HepG2 (cell line): ENCODE measurements around the gene TMEM95. TPM values are rescaled to one million over a fixed set of nuclear protein-coding genes. Genes with fewer than 3 reads are reported as not detected.

ENCODE experiments used
- ARID2 ChIP-seq: sonication (generic); formaldehyde crosslinking; IDR thresholded peaks from 2 replicates; pipeline ENCODE4 v1.8.1; 2022; ENCODE audit warnings: mild to moderate bottlenecking, missing genetic modification reagents, borderline replicate concordance
- BCL3 ChIP-seq: sonication (generic); formaldehyde crosslinking; IDR thresholded peaks from 2 replicates; pipeline ENCODE4 v1.5.1; 2020; ENCODE audit warnings: mild to moderate bottlenecking, missing genetic modification reagents, moderate library complexity
- DZIP1 ChIP-seq: sonication (generic); formaldehyde crosslinking; IDR thresholded peaks from 2 replicates; pipeline ENCODE4 v1.5.0; 2020; ENCODE audit warnings: mild to moderate bottlenecking, missing genetic modification reagents
- ELF4 ChIP-seq: sonication (generic); formaldehyde crosslinking; IDR thresholded peaks from 2 replicates; pipeline ENCODE4 v1.5.0; 2020; ENCODE audit warnings: missing genetic modification reagents, mild to moderate bottlenecking, moderate library complexity, borderline replicate concordance
- MXD3 ChIP-seq: IDR thresholded peaks from 2 replicates; pipeline ENCODE4 v1.6.1; 2016; ENCODE audit warnings: mild to moderate bottlenecking, missing biosample characterization, missing genetic modification reagents
- NCOA2 ChIP-seq: sonication (generic); formaldehyde crosslinking; IDR thresholded peaks from 2 replicates; pipeline ENCODE4 v1.8.0; 2022; ENCODE audit warnings: inconsistent platforms
- NFE2L2 ChIP-seq: fragments of 150-350 bp; IDR thresholded peaks from 2 replicates; pipeline ENCODE4 v1.6.1; 2014; ENCODE audit warnings: low read length
- POLR2A ChIP-seq, 2 experiments: IDR thresholded peaks; 2 replicates each; pipeline ENCODE4 v1.6.1; 2011; ENCODE audit warnings: low read depth in 2 of 2, low read length in 2 of 2, mild to moderate bottlenecking in 1 of 2, moderate library complexity in 1 of 2; ENCODE audit not compliant: insufficient read depth in 1 of 2
- SCMH1 ChIP-seq: sonication (generic); formaldehyde crosslinking; IDR thresholded peaks from 2 replicates; pipeline ENCODE4 v1.9.0; 2021; ENCODE audit warnings: missing genetic modification reagents, mild to moderate bottlenecking, borderline replicate concordance
- SRSF1 ChIP-seq: fragments of 200-400 bp; formaldehyde crosslinking; optimal IDR thresholded peaks from 2 replicates; pipeline ENCODE3; 2017; ENCODE audit warnings: mild to moderate bottlenecking, low read depth, low read length, moderate library complexity
- THAP11 ChIP-seq: IDR thresholded peaks from 2 replicates; pipeline ENCODE4 v1.6.1; 2016; ENCODE audit warnings: missing biosample characterization, missing genetic modification reagents
- XBP1 ChIP-seq: sonication (generic); formaldehyde crosslinking; IDR thresholded peaks from 2 replicates; pipeline ENCODE4 v1.5.0; 2020; ENCODE audit warnings: missing genetic modification reagents
- YEATS4 ChIP-seq: sonication (generic); formaldehyde crosslinking; IDR thresholded peaks from 2 replicates; pipeline ENCODE4 v1.4.0; 2020; ENCODE audit warnings: missing genetic modification reagents, borderline replicate concordance
- ZBTB40 ChIP-seq, 2 experiments: fragments of 450-650 bp in 1 of 2; sonication (generic) in 1 of 2; formaldehyde crosslinking in 1 of 2; IDR thresholded peaks; 2 replicates each; pipeline versions ENCODE4 v1.6.1 to v1.8.0; 2016 to 2022; ENCODE audit warnings: antibody characterized with exemption in 1 of 2, mild to moderate bottlenecking in 1 of 2, missing genetic modification reagents in 1 of 2
- ZNF12 ChIP-seq: sonication (generic); formaldehyde crosslinking; IDR thresholded peaks from 2 replicates; pipeline ENCODE4 v1.5.0; 2020; ENCODE audit warnings: missing genetic modification reagents
- ZNF709 ChIP-seq: sonication (generic); formaldehyde crosslinking; IDR thresholded peaks from 2 replicates; pipeline ENCODE4 v1.5.0; 2020; ENCODE audit warnings: mild to moderate bottlenecking, missing genetic modification reagents
- polyA plus RNA-seq, 8 experiments: library from polyadenylated mRNA; depleted of rRNA in 3 of 8; stranded (reverse) in 7 of 8; unstranded in 1 of 8; fragments of >200 nt; fragmentation: Illumina TruSeq in 4 of 8; extraction: Trizol in 4 of 8; gene quantifications; 2 replicates each; pipeline versions ENCODE4 v1.2.1 to v1.2.3, GENCODE V29; 2011 to 2016; ENCODE audit warnings: low read depth in 4 of 8, missing spikeins in 1 of 8, mixed read lengths in 1 of 8; ENCODE audit not compliant: insufficient read depth in 1 of 8
- total RNA-seq, 5 experiments: library from RNA; depleted of rRNA; stranded (reverse); fragments of >200 nt; fragmentation: Illumina TruSeq; extraction: Trizol; gene quantifications; 2 replicates each; pipeline ENCODE4 v1.2.3, GENCODE V29; 2016; ENCODE audit warnings: low read depth in 1 of 5

TMEM95 gene
- total and polyA plus RNA-seq, 2 of the 13 experiments (the other 11 are each of a cell fraction or from before 2014, with no cell fraction given) = not detected

GRCh38 chr17:7329997-7330637, 24.8 kb upstream of the TMEM95 start (continued):
- no peak for TF ChIP-seq SCMH1 (CRISPR knock-in tag)
- no peak for TF ChIP-seq NFE2L2
- TF ChIP-seq ZBTB40 (IDR thresholded peaks at IDR 0.05) = no peak
- 0 out of 2 replicates have a peak, but pooled peaks have one; percentile 7 for TF ChIP-seq ZBTB40 (CRISPR knock-in tag; IDR thresholded peaks at IDR 0.05)
- peak in 1 of 2 experiments; percentile 54; a peak in 2 of 4 replicates for TF ChIP-seq POLR2A (IDR thresholded peaks at IDR 0.05; ENCODE audit: insufficient read depth in 1 of 2, low read depth in 2 of 2, low read length in 2 of 2)
- TF ChIP-seq YEATS4 = 0 out of 2 replicates have a peak, but pooled peaks have one; percentile 7
- no peak for TF ChIP-seq MXD3 (CRISPR knock-in tag)
- TF ChIP-seq BCL3 (CRISPR knock-in tag) = no peak
- peak; percentile 46; the same call in 1 of the 2 replicates for TF ChIP-seq ZNF709 (CRISPR knock-in tag)
- TF ChIP-seq NCOA2 (CRISPR knock-in tag) = no peak
- no peak for TF ChIP-seq ELF4 (CRISPR knock-in tag)
- no peak for TF ChIP-seq THAP11 (CRISPR knock-in tag)
- peak; percentile 68; the same call in 1 of the 2 replicates for TF ChIP-seq ARID2 (CRISPR knock-in tag)
- no peak for TF ChIP-seq XBP1 (CRISPR knock-in tag)
- peak; percentile 26 for TF ChIP-seq SRSF1
- no peak for TF ChIP-seq ZNF12 (CRISPR knock-in tag)
- 0 out of 2 replicates have a peak, but pooled peaks have one; percentile 10 for TF ChIP-seq DZIP1 (CRISPR knock-in tag)
